SH-SY5Y (cell line): Measurements from ENCODE around the gene NINL.

Experiments used
- GATA2 ChIP-seq: IDR thresholded peaks from 2 replicates; pipeline ENCODE4 v1.6.1; 2011; ENCODE audit warnings: mild to moderate bottlenecking, low read depth, low read length
- GATA3 ChIP-seq: IDR thresholded peaks from 2 replicates; pipeline ENCODE4 v1.6.1; 2011; ENCODE audit warnings: low read depth, mild to moderate bottlenecking, low read length, moderate library complexity

The NINL gene

GRCh38 chr20:25480156-25480555, 105.2 kb downstream of the NINL start:
- TF ChIP-seq GATA2 (no peak), GATA3 (no peak)

GRCh38 chr20:25479638-25480037, 105.7 kb downstream of the NINL start:
- TF ChIP-seq GATA2, result no peak
- TF ChIP-seq GATA3, result no peak

GRCh38 chr20:25478889-25479568, 106.3 kb downstream of the NINL start:
- TF ChIP-seq GATA2 (no peak), GATA3 (no peak)

GRCh38 chr20:25477014-25477882, 108.1 kb downstream of the NINL start:
- TF ChIP-seq GATA2 (no peak), GATA3 (no peak)

GRCh38 chr20:25476106-25477013, 109.0 kb downstream of the NINL start:
- TF ChIP-seq GATA3 (no peak), GATA2 (no peak)

GRCh38 chr20:25471020-25471419, 114.3 kb downstream of the NINL start:
- TF ChIP-seq GATA3, result no peak
- TF ChIP-seq GATA2, result no peak

- no peak for TF ChIP-seq GATA2
- TF ChIP-seq GATA3, result no peak
These were observed 115.3 kb downstream of the NINL start for GRCh38 chr20:25470045-25470444.

- TF ChIP-seq GATA3, result no peak
- no peak for TF ChIP-seq GATA2
These were observed 115.8 kb downstream of the NINL start for GRCh38 chr20:25469558-25469957.

GRCh38 chr20:25468126-25469075, 116.9 kb downstream of the NINL start:
- TF ChIP-seq GATA3 (no peak), GATA2 (no peak)

GRCh38 chr20:25467441-25467840, 117.9 kb downstream of the NINL start:
- TF ChIP-seq GATA3 (no peak), GATA2 (no peak)

- TF ChIP-seq GATA2 (no peak), GATA3 (no peak)
These were observed 118.5 kb downstream of the NINL start for GRCh38 chr20:25466846-25467245.

- no peak for TF ChIP-seq GATA2
- no peak for TF ChIP-seq GATA3
These were observed 119.8 kb downstream of the NINL start for GRCh38 chr20:25465243-25466135.
